ENCODE data around the gene ABCG1.

- TF ChIP-seq EZH2 (IDR thresholded peaks at IDR 0.05) (no peak), CTCF (IDR thresholded peaks at IDR 0.05) (no peak), EZH2phosphoT487 (IDR thresholded peaks at IDR 0.05) (no peak)
These were observed 27.9 kb upstream of the ABCG1 start for GRCh38 chr21:42191064-42191463.
